T-helper 2 cell (primary cell): ENCODE measurements around the gene CPNE7.

Source experiments
- DNase-seq, 5 experiments: peaks; one replicate each; pipeline versions ENCODE4 v3.0.0 to v3.0.0-alpha.2; 2012 to 2022

Gene CPNE7

DNA sequence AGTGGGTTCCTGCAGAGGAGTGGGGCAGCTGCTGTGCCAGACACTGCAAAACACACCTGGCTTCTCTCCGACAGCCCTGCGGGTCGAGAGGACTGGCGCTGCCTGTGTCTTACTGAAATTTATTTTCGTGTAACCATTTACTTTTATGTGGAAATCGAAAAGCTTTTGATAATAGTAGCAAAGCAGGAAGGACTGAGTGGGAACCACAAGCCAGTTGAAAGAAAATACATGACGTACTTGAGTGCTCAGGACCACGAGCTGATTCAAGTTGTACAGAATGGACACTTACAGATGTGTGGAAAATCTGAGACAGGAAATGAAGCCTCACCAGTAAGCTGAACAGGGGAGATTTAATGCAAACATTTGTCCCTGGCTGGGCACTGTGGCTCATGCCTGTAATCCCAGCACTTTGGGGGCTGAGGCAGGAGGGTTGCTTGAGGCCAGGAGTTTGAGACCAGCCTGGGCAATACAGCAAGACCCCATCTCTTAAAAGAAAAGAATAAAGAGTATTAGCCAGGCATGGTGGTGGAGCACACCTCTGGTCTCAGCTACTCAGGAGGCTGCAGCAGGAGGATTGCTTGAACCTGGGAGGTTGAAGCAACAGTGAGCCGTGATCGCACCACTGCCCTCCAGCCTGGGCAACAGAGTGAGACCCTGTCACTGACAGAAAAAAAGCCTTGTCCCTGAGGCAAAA is 26.4 kb upstream of the CPNE7 start:
- DNase-seq = peak in 1 of 5 experiments; percentile 59

DNA sequence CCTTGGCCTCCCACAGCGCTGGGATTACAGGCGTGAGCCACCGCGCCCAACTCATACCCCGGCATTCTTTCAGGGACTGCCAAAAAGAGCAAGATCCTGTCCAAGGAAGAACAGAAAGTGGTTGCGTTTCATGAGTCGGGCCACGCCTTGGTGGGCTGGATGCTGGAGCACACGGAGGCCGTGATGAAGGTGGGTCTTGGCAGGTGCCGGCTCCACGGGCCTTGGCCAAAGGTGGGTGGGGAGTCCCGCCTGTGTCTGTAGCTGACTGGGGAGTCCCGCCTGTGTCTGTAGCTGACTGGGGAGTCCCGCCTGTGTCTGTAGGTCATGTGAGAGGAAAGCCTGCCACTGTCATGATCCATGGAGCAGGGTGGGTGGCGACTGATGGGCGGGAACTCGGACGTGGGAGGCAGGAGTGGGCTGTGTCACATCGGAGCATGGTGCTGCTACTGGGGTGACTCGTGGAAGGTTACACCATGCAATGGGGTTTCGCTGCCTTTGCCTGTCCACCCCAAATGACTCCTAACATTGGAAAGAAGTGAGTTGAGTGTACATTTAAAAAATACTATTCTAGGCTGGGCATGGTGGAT is 25.0 kb upstream of the CPNE7 start:
- no peak for DNase-seq

DNA sequence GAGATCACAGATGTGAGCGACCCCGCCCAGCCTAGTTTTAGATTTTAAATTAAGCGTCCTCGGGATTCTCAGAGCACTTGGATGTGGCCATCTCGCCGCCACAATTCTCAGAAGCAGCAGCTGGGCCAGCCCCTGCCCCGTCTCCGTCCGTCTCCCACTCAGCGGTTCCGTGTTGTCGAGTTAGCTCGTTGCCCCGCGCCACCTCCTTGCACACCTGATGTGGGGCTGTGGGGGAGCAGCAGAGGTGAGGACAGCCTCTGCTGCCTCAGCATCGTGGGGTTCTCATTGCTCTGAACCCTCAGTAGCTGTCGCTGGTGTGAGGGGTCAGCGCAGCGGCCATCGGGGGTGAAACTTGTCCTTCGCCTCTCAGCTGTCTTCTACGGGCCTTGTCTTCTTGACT is 23.2 kb upstream of the CPNE7 start:
- no peak for DNase-seq

DNA sequence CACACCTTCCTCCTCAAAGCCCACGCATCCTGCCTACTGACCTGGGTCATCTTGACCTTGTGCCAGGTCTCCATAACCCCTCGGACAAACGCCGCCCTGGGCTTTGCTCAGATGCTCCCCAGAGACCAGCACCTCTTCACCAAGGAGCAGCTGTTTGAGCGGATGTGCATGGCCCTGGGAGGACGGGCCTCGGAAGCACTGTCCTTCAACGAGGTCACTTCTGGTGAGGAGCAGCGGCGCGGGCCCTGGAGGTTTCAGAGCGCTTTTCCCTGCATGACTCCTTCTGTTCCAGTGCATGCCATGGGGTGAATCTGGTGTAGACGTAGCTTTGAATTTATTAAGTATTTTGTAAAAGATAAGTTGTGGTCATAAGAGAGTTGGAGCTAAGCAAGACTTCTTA is 22.6 kb upstream of the CPNE7 start:
- no peak for DNase-seq

DNA sequence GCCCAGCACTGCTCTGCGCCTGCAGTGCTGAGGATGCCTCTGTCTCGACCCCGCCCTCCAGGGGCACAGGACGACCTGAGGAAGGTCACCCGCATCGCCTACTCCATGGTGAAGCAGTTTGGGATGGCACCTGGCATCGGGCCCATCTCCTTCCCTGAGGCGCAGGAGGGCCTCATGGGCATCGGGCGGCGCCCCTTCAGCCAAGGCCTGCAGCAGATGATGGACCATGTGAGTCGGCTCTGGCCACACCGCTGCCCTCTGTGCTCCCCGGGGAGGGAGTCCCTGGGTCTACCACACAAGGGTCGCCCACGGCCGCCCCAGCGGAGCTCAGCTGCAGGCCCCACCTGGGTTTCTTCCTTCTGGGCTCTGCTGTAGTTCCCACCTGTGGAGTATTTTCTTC is 21.8 kb upstream of the CPNE7 start:
- no peak for DNase-seq

DNA sequence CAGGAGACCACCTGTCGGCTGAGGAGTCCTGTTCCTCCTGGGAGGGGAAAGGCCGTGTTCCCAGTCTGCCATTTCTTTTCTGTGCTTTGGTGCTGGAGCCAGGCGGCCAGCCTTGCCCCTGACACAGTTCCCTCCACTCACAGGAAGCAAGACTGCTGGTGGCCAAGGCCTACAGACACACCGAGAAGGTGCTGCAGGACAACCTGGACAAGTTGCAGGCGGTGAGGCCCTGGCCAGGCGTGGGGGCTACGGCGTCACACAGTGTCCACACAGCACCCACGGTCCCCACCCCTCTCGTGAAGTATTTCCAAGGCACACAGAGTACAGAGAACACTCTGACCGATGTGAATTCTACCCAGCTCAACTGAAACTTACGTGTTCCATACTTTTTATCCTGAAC is 21.2 kb upstream of the CPNE7 start:
- DNase-seq = no peak

DNA sequence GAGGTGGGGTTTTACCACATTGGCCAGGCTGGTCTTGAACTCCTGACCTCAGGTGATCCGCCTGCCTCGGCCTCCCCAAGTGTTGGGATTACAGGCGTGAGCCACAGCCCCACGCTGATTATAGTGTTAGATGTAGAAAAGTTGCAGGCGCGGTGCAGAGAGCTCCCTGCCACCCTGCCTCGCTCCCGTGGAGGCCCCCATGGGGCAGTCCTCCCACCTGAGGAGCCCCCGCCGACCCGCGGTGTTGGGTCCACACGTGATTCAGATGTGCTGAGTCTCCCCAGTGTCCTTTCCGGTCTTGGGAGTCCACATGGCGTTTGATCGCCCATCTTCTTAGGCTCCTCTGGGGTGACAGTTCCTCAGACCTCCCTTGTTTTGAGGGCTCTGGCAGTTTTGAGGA is 20.3 kb upstream of the CPNE7 start:
- no peak for DNase-seq

DNA sequence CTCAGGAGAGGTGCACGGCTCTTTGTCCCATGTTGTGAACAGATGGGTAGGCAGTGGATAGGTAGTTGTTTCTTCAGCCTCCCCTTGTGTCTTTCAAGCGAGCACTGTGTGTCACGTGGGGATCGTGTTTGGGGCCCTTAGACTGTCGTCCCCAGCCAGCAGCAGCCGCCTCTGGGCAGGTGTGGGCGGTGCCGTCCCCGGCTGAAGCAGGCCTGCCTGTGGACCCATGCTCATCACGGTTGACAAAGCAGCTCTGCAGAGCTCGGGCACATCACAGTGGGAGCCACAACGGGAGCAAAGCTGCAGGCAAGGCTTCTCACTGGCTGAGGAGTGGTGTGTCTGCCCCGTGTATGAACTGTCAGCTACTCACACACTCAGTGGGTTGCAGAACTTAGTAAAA is 19.8 kb upstream of the CPNE7 start:
- DNase-seq = no peak

DNA sequence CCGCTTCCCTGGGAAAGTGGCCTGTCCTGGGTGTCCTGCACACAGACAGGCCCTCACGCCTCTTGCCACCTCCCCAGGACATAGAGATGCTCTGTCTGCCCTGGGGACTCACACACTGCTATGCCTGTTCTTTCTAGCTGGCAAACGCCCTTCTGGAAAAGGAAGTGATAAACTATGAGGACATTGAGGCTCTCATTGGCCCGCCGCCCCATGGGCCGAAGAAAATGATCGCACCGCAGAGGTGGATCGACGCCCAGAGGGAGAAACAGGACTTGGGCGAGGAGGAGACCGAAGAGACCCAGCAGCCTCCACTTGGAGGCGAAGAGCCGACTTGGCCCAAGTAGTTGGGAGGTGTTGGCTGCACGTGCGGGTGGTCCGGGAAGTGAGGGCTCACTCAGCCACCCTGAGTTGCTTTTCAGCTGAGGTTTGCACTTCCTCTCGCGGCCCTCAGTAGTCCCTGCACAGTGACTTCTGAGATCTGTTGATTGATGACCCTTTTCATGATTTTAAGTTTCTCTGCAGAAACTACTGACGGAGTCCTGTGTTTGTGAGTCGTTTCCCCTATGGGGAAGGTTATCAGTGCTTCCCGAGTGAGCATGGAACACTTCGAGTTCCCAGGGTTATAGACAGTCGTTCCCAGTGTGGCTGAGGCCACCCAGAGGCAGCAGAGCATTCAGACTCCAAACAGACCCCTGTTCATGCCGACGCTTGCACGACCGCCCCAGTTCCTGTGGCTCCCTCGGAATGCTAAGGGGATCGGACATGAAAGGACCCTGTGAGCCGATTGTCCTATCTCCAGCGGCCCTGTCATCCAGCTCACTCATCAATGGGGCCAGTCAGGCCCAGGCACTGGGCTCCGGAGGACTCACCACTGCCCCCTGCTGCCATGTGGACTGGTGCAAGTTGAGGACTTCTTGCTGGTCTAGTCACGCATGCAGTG is 18.5 kb upstream of the CPNE7 start:
- DNase-seq = peak; percentile 37 to 85 (median 64)

DNA sequence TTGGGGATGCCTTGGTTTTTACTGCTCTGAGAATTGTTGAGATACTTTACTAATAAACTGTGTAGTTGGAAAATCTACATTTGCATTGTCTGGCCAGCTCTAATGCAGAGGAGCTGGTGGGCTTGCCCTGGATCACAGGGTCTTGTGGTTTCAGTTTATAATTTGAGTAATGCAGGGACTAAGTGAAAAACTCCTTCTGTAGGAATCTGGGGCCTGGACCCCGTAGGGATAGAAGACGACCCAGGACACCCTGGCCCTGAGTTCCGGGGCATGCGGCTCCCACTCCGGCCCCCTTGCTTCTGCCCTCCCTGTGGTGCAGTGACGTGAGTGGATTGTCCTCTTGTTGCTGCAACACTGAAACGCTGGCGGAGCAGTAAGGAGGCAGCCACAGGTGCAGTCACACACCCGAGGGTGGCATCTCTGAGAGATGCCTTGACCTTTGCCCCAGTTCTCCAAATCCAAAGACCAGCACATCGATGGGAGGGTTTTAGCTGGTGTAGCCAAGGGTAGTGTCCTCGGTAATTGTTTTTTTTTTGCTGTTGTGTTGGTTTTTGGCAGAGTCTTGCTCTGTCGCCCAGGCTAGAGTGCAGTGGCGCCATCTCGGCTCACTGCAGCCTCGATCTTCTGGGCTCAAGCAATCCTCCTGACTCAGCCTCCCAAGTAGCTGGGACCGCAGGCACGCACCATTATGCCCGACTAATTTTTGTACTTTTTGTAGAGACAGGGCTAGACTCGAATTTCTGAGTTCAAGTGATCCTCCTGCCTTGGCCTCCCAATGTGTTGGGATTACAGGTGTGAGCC is 17.7 kb upstream of the CPNE7 start:
- DNase-seq = no peak

DNA sequence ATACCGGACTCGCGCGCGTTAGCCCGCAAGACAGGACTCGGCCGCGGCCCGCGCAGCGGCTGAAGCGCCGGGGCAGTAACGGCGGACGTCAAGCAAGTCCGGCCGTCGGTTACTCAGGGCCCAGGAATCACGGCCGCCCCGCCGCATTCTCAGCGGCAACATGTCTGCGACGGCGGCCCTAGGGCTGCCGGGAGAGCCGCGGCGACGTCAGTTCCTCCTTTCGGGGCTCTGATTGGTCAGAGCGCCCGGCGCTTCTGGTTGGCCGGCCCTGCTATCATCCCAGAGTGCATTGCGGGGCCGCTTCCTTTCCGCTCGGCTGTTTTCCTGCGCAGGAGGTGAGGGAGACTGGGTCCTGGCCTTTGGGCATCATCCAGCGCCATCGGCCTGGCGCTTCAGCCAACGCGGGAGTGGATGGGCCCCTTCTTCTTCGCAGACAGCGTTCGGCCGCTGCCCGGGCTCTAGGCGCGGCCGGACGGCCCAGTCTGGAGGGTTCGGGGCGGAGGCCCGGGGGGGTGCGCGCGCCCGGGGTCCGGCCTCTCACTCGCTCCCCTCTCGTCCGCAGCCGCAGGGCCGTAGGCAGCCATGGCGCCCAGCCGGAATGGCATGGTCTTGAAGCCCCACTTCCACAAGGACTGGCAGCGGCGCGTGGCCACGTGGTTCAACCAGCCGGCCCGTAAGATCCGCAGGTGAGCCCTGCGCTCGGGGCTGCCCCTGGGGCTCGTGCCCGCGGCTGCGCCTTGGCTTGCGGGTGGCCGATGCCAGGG is 15.0 kb upstream of the CPNE7 start, which contains the start of gene RPL13:
Gene RPL13 (plus strand): TSS at position 305 of the 764 bp plus-strand sequence. CDS start 278 bp downstream, at position 583.
- peak; percentile 85 to 97 (median 88) for DNase-seq

DNA sequence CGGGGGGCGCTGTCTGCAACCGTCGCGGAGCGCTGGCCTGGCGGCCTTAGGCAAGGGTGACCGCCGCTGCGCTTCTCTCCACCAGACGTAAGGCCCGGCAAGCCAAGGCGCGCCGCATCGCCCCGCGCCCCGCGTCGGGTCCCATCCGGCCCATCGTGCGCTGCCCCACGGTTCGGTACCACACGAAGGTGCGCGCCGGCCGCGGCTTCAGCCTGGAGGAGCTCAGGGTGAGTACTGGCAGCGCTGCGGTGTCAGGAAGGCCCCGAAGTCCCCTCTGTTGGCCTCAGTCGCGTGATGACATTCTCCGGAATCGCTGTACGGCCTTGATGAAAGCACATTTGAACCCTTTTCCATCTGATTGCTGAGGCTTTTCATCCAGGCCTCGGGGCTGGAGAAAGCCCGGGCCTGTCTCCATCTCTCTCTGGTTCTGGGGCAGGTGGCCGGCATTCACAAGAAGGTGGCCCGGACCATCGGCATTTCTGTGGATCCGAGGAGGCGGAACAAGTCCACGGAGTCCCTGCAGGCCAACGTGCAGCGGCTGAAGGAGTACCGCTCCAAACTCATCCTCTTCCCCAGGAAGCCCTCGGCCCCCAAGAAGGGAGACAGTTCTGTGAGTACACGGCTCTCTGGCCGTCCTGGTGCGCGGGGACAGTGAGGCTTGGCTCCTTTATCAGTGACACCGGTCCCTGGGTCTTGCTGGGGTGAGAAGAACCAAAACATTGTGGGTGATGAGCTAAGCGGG is 14.2 kb upstream of the CPNE7 start:
- peak in 1 of 5 experiments; percentile 49 for DNase-seq

DNA sequence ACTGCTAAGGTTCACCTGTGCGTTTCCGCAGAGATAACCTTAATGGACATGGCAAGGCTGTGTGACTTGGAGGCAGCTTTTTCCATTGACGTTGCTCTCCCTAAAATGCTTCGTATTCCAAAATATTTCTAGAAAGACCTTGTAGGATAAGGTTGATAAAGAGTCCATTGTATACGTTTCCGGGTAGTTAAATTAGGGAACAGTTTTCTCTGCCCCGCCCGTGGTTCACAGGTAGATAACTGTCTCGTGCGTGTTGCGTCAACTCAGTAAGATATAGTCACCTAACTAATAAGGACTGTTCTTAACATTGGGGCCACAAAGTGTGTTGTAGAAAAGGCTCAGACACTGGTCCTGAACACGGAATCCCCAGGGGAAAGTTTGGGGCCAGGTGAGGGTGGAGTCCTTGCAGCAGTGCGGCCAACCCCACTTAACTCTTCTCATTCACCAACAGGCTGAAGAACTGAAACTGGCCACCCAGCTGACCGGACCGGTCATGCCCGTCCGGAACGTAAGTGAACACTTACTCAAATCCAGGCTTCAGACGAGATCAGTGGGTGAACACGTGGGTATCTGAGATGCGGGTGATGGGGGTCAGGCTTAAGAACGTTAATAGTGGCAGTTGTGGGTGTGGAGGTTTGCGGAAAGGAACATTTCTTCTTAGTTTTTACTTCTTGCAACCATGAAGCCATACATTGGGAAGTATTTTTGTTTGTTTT is 13.5 kb upstream of the CPNE7 start:
- DNase-seq = peak in 1 of 5 experiments; percentile 24

DNA sequence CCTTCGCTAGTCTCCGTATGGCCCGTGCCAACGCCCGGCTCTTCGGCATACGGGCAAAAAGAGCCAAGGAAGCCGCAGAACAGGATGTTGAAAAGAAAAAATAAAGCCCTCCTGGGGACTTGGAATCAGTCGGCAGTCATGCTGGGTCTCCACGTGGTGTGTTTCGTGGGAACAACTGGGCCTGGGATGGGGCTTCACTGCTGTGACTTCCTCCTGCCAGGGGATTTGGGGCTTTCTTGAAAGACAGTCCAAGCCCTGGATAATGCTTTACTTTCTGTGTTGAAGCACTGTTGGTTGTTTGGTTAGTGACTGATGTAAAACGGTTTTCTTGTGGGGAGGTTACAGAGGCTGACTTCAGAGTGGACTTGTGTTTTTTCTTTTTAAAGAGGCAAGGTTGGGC is 12.6 kb upstream of the CPNE7 start:
- peak in 1 of 5 experiments; percentile 39 for DNase-seq

DNA sequence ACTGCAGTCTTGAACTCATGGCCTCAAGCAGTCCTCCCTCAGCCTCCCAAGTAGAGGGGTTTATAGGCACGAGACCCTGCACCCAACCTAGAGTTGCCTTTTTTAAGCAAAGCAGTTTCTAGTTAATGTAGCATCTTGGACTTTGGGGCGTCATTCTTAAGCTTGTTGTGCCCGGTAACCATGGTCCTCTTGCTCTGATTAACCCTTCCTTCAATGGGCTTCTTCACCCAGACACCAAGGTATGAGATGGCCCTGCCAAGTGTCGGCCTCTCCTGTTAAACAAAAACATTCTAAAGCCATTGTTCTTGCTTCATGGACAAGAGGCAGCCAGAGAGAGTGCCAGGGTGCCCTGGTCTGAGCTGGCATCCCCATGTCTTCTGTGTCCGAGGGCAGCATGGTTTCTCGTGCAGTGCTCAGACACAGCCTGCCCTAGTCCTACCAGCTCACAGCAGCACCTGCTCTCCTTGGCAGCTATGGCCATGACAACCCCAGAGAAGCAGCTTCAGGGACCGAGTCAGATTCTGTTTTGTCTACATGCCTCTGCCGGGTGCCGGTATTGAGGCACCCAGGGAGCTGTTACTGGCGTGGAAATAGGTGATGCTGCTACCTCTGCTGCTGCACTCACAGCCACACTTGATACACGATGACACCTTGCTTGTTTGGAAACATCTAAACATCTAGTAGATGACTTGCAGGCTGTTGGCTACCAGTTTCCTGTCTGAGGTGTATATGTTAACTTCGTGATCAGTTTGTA is 11.7 kb upstream of the CPNE7 start:
- peak in 1 of 5 experiments; percentile 65 for DNase-seq

DNA sequence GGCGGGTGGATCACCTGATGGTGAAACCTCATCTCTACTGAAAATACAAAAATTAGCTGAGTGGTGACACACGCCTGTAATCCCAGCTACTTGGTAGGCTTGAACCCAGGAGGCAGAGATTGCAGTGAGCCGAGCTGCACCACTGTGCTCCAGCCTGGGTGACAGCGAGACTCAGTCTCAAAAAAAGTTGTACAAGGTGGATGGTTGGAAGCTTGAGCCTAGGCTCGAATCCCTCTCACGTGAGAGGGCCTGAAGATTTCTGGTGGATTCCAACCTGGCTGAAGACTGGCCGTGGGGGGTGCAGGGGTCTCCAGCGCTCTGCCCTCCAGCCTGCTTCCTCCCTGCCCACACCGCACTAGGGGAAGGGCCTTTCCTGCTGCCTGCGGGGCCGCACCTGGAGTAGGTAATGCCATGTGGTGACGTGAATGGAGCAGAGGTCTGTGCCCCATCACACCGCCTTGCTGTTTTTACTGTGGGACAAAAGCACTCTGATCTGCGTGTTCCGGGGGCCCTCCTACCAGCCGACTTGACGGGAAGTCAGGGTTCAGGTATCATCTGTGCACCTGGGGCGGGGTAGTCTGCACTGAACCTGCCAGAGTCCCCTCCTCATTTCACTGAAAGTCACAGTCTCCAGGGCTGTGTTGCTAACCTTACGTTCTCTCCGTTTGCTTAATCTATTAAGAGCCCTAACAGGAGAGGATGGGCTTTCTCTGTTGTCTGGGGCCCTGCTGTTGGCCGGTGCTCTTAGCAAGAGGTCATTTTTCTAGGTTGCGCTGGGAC is 10.9 kb upstream of the CPNE7 start:
- peak in 1 of 5 experiments; percentile 22 for DNase-seq

DNA sequence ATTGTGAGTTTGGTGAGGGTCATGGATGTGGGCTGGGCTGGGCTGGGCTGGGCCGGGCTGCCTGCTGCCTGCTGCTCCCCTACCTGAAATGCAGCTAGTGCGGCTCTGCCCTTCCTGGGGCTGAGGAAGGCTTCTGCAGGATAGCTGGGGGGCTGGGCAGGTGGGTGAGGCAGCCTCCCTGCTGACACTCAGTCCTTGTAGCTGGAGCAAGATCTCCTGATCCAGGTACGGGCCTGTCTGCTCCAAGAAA is 10.4 kb upstream of the CPNE7 start:
- DNase-seq = no peak

DNA sequence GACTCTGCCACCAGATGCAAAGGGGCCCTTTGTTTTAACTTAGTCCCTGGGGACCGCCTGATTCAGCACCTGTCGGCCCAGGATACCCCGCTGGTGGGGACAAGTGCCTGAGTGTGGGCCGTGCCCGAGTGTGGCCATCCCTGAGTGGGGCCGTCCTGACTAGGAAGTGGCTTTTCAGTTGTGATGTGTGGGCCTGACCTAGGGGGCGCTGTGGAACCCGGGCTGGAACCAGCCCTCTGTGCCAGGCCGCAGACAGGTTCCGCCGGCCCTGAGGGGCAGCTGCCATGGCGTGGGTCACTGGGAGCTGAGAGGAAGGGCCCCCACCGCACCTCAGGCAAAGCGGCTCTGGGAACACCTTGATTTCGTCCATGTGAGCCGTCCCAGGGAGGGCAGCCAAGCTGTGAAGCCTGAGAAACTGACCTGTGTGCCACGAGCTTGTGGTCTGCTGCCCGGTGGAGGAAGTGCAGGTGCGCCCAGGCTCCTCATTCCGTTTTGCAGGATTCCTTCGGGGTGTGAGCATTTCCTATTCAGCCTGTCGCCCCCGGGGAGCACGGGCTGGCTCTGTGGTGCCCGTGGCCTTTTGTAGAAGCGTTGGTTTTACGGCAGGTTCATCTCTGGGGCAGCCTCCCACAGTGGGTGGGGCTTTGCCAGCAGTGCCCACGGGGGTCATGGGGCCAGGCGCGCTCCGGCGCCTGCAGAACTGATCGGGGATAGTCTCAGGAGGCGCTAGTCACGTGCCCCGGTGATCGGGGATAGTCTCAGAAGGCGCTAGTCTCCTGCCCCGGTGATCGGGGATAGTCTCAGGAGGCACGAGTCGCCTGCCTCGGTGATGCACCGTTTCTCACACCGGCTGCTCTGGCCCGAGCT is 9.8 kb upstream of the CPNE7 start:
- peak in 4 of 5 experiments; percentile 28 to 65 (median 38) for DNase-seq
